Type B pancreatic cell (in vitro differentiated cells): Measurements from ENCODE around the gene ZNF444. TPM values are rescaled to one million over a fixed set of nuclear protein-coding genes. Genes with fewer than 3 reads are reported as not detected.
"Not testable (repeated sequence)": the region's sequence is repeated elsewhere in the genome, so short reads cannot be mapped to it uniquely, and the experiment has no call there.

Source experiments
- DNase-seq: peaks from one replicate; pipeline ENCODE4 v3.0.0; 2021; ENCODE audit warnings: mixed read lengths; ENCODE audit not compliant: unreplicated experiment; ENCODE audit errors: extremely low spot score
- H3K27ac Mint-ChIP-seq: 2 replicates; pipeline ENCODE4 v1.8.0; 2021; ENCODE audit warnings: mild to moderate bottlenecking, mixed read lengths
- H3K27me3 Mint-ChIP-seq: 2 replicates; pipeline ENCODE4 v1.8.0; 2021; ENCODE audit warnings: mixed read lengths
- H3K36me3 Mint-ChIP-seq: 2 replicates; pipeline ENCODE4 v1.8.0; 2021; ENCODE audit warnings: mixed read lengths
- H3K4me1 Mint-ChIP-seq: one replicate; pipeline ENCODE4 v1.8.0; 2021; ENCODE audit warnings: mixed read lengths; ENCODE audit not compliant: unreplicated experiment
- H3K4me3 Mint-ChIP-seq: 2 replicates; pipeline ENCODE4 v1.8.0; 2021; ENCODE audit warnings: mild to moderate bottlenecking, mixed read lengths
- H3K9me3 Mint-ChIP-seq: 2 replicates; pipeline ENCODE4 v1.8.0; 2021; ENCODE audit warnings: mixed read lengths
- total RNA-seq: library from RNA; stranded (reverse); gene quantifications from 2 replicates; pipeline ENCODE4 v1.2.1, GENCODE V29; 2021; ENCODE audit warnings: low replicate concordance
- TF ChIP-seq, protein P1 (sequence below): fragments of 200-600 bp; sonication (generic); conservative IDR thresholded peaks from 2 replicates; pipeline ENCODE4 v1.5.0; 2021; ENCODE audit warnings: antibody characterized with exemption, mild to moderate bottlenecking

Gene ZNF444
- total RNA-seq, 1 donor from 2014 or later, result 40.7 TPM

DNA sequence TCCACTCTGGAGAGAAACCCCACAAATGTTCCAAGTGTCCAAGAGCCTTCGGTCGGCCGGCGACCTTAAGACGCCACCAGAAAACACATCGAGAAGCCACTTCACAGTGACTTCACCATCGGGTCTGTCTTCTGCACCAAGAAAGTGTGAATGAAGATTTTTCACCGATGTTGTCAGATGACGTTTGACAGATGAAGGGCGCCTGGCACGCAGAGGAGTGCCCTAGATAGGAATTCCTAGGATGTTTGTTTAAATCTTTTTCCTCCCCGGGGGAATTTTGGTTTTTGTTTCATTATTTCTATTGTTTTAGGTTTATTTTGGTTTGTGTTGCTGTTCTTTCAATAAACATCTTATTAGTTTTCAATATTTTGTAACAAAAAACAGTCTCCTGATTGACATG is 68.0 kb downstream of the ZNF444 start:
- Mint-ChIP-seq H3K27ac (no peak overlapping the region), H3K36me3 (no peaks in the 10 kb centered on the region)

DNA sequence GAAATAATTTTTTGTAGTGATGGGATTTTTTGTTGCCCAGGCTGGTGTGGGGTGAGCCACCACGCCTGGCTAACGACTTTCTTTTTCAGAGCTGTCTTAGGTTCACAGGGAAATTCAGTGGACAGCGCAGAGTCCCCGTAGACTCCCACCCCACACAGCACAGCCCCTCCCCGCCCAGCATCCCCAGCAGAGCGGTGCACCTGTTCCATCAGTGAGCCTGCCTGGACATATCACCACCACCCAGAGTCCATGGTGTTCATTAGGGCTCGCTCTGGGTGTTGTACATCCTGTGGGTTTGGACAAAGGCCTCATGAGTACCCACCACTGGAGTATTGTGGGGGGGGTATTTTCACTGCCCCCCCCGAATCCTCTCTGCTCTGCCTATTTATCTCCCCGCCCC is 68.9 kb downstream of the ZNF444 start:
- DNase-seq, H3K27me3 Mint-ChIP-seq, H3K9me3 Mint-ChIP-seq: not testable (repeated sequence)

More for the DNA sequence above, 68.0 kb downstream of the ZNF444 start:
- Mint-ChIP-seq H3K9me3 (no peaks in the 10 kb centered on the region), H3K4me1 (no peaks in the 10 kb centered on the region), H3K4me3 (no peak overlapping the region), H3K27me3 (peaks cover 7% of the 10 kb centered on the region)
- DNase-seq, result no peak
- TF ChIP-seq, protein P1, sequence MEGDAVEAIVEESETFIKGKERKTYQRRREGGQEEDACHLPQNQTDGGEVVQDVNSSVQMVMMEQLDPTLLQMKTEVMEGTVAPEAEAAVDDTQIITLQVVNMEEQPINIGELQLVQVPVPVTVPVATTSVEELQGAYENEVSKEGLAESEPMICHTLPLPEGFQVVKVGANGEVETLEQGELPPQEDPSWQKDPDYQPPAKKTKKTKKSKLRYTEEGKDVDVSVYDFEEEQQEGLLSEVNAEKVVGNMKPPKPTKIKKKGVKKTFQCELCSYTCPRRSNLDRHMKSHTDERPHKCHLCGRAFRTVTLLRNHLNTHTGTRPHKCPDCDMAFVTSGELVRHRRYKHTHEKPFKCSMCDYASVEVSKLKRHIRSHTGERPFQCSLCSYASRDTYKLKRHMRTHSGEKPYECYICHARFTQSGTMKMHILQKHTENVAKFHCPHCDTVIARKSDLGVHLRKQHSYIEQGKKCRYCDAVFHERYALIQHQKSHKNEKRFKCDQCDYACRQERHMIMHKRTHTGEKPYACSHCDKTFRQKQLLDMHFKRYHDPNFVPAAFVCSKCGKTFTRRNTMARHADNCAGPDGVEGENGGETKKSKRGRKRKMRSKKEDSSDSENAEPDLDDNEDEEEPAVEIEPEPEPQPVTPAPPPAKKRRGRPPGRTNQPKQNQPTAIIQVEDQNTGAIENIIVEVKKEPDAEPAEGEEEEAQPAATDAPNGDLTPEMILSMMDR, result no peak

More for the DNA sequence above, 68.9 kb downstream of the ZNF444 start:
- H3K36me3 Mint-ChIP-seq, H3K27ac Mint-ChIP-seq, H3K4me3 Mint-ChIP-seq, H3K4me1 Mint-ChIP-seq: not testable (repeated sequence)

Other genes with a start within 250 kb of the ZNF444 start
- not detected in 2 replicates for gene NLRP13, start 209.0 kb upstream of the ZNF444 start, total RNA-seq
- gene NLRP8, start 193.5 kb upstream of the ZNF444 start, total RNA-seq, result not detected in 2 replicates
- gene NLRP5, start 154.5 kb upstream of the ZNF444 start, total RNA-seq, result not detected in 2 replicates
- 30.2 and 34.0 TPM in 2 replicates for gene ZNF787, start 20.0 kb upstream of the ZNF444 start, total RNA-seq
- not detected in 2 replicates for gene GALP, start 34.7 kb downstream of the ZNF444 start, total RNA-seq
- gene ZSCAN5B, start 56.5 kb downstream of the ZNF444 start, total RNA-seq, result not detected in 2 replicates
- not detected in 2 replicates for gene ZSCAN5C, start 61.0 kb downstream of the ZNF444 start, total RNA-seq
- not detected in 2 replicates for gene EDDM13, start 131.5 kb downstream of the ZNF444 start, total RNA-seq
- 13.4 and 16.3 TPM in 2 replicates for gene ZSCAN5A, start 173.6 kb downstream of the ZNF444 start, total RNA-seq